ENCODE measurements around the gene SRPK3. TPM values are rescaled to one million over a fixed set of nuclear protein-coding genes. Genes with fewer than 3 reads are reported as not detected.
"Not testable (repeated sequence)": the region's sequence is repeated elsewhere in the genome, so short reads cannot be mapped to it uniquely, and the experiment has no call there.

SRPK3 gene
- total RNA-seq, 1 experiment from 2014 or later = 1.6 TPM

- no peak for TF ChIP-seq REST (IDR thresholded peaks at IDR 0.05; ENCODE audit: insufficient read depth in 1 of 2, low read depth in 2 of 2, low read length in 1 of 2)
- no peak for TF ChIP-seq CTCF (IDR thresholded peaks at IDR 0.05)
- TF ChIP-seq SIN3A (IDR thresholded peaks at IDR 0.05; ENCODE audit: borderline replicate concordance, insufficient read depth, low read depth, low read length) = no peak
- no peak for TF ChIP-seq TCF7L2 (IDR thresholded peaks at IDR 0.05; ENCODE audit: low read depth, low read length)
- TF ChIP-seq POLR2AphosphoS5 (IDR thresholded peaks at IDR 0.05; ENCODE audit: low read depth, low read length) = no peak
- ATAC-seq (peak; percentile 25; the same call in 1 of the 2 replicates), DNase-seq (ENCODE audit: low read depth, low spot score) (no peak)
- in situ Hi-C loops (cut with HindIII; ENCODE audit: low pct_unique_long_range_greater_than_20kb, low sequenced_read_pairs) (no loop called here), intact Hi-C loops (cut with micrococcal nuclease; ENCODE audit: unreplicated experiment) (no loop called here)
- ChIA-PET CTCF (interaction anchor here (0.5 kb wide), 1 partner anchor 585 kb away, joined by 3 read pairs; no protein-coding TSS in a partner anchor), POLR2A (no interaction called here)
- Histone ChIP-seq H3K27me3 (ENCODE audit: control insufficient read depth, insufficient read depth, low read length) (no peaks in the 10 kb centered on the region), H3K4me1 (ENCODE audit: control insufficient read depth, insufficient read depth, low read length) (peaks cover 22% of the 10 kb centered on the region), H3K9me3 (ENCODE audit: control insufficient read depth, insufficient read depth, low read depth, low read length) (no peaks in the 10 kb centered on the region), H3K36me3 (ENCODE audit: control insufficient read depth, insufficient read depth, low read length) (no peaks in the 10 kb centered on the region), H3K4me3 (ENCODE audit: low read depth in 2 of 2, low read length in 2 of 2) (no peak overlapping the region), H3K27ac (ENCODE audit: low read length) (no peak overlapping the region)
- no TSS peak for BruUV-seq (replicated peaks)
Measured at GRCh38 chrX:153816831-153817690, 36.2 kb downstream of the SRPK3 start.

GRCh38 chrX:153818064-153818463 lies 37.2 kb downstream of the SRPK3 start:
- H3K27me3 ChIP-seq (ENCODE audit: control insufficient read depth, insufficient read depth, low read length); H3K27ac ChIP-seq (ENCODE audit: low read length); in situ Hi-C loops (cut with HindIII; ENCODE audit: low pct_unique_long_range_greater_than_20kb, low sequenced_read_pairs); ATAC-seq; H3K36me3 ChIP-seq (ENCODE audit: control insufficient read depth, insufficient read depth, low read length); DNase-seq (ENCODE audit: low read depth, low spot score); BruUV-seq (replicated peaks); H3K9me3 ChIP-seq (ENCODE audit: control insufficient read depth, insufficient read depth, low read depth, low read length); H3K4me3 ChIP-seq (ENCODE audit: low read depth in 2 of 2, low read length in 2 of 2); intact Hi-C loops (cut with micrococcal nuclease; ENCODE audit: unreplicated experiment): not testable (repeated sequence)
- ChIA-PET CTCF (interaction anchor here (0.6 kb wide), 1 partner anchor 25 kb away, joined by 8 read pairs; no protein-coding TSS in a partner anchor), POLR2A (interaction anchor here (0.7 kb wide), 2 partner anchors 14 to 26 kb away, joined by 3 to 16 read pairs; no protein-coding TSS in a partner anchor)
- peaks cover 30% of the 10 kb centered on the region for H3K4me1 ChIP-seq (ENCODE audit: control insufficient read depth, insufficient read depth, low read length)

Measured in Panc1 (cell line).